OCI-LY7 (cell line): ENCODE data around the gene PRG3.

ENCODE experiments used
- CTCF ChIP-seq: fragments of 200-600 bp; sonication (generic); conservative IDR thresholded peaks from 2 replicates; pipeline ENCODE4 v1.5.1; 2014; ENCODE audit warnings: mild to moderate bottlenecking, antibody characterized with exemption, low read length, moderate library complexity, mixed read lengths
- EZH2phosphoT487 ChIP-seq: fragments of 200-600 bp; sonication (generic); IDR thresholded peaks from 2 replicates; pipeline ENCODE4 v1.6.1; 2018; ENCODE audit warnings: low read depth, borderline replicate concordance, mild to moderate bottlenecking, mixed run types, antibody characterized with exemption, low read length, moderate library complexity, mixed read lengths

GRCh38 chr11:57378186-57378585 is 2.8 kb downstream of the PRG3 start:
- TF ChIP-seq CTCF, result no peak
- no peak for TF ChIP-seq EZH2phosphoT487
